ENCODE measurements around the gene ZFP64.
"Not testable (repeated sequence)": the region's sequence is repeated elsewhere in the genome, so short reads cannot be mapped to it uniquely, and the experiment has no call there.

Gene ZFP64

DNA sequence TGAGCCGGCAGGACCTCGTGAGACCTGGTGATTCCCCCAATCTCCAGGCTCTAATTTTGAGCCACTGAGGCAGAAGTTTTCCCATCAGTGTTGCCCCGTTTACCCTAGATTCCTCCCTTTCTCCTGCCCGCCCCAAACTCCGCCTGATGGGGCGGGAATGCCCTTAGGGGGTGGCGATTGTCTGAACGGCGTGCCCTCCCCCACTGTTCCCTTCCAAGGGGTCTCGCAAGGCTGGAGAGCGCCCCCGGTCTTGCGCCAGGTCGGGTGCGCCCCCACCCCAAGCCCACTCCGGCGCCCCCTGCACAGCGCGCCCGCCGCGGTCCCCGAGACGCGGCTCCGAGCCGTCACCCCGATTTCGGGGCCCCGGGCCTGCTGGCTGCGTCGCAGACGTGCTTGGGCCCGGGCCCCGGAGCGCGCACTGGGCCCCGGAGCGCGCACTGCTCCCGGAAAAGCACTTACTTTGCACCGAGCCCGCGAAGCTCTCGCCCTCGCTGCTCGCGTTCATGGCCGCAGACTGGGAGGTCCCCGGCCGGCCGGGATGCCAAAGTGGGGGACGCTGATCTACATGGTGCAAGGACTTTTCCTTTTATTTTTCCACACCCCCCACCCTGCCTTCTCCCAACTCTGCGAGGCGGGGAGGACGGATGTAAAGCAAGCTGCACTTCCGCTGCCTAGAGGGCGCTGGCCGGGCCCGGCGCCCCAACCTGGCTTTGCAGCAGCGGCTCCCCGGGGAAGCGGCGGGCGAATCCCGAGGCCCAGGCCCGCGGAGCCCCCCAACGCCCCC is at the start of gene ZFP64:
Gene ZFP64, minus strand, starts transcription at position 648 of the 784 bp plus-strand sequence. Its CDS starts 143 bp downstream, at position 505.
- DNase-seq: peak; percentile 54 to 59

DNA sequence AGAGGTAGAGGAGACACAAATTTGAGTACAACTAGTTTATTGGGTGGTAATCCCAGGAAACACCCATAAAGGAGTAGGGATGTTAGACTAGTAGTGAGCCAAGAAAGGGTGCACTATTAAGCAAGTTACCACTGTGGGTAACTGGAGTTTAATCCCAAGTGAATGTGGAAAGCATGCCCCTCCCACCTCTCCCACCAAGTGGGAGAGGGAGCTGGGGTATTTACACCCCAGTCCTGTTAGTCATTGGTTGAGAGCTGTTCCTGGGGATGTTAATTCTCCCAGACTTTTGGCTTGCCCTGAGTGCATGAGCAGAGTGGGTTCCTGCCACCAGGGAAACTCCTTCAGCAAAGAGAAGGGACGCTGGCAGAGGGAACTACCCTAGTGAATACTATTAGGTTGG is 49.2 kb upstream of the ZFP64 start:
- DNase-seq: no peak

DNA sequence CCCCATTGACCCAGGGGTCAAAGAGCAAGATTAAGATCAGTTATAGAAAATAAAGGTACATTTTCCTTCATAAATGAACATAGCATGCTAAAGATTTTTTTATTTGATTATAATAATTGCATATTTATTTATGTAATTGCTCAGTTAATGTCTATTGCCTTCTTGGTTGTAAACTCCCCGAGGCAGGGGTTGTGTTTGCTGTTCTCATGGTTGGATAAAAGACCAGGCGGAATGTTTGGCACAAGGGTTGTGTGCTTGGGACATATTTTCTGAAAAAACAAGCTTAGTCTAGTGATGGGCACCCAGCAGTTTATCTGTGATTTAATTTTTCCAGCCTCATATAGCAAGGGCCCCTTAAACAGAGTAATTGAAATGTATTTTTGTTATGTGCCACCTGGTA is 47.5 kb upstream of the ZFP64 start:
- DNase-seq: no peak

DNA sequence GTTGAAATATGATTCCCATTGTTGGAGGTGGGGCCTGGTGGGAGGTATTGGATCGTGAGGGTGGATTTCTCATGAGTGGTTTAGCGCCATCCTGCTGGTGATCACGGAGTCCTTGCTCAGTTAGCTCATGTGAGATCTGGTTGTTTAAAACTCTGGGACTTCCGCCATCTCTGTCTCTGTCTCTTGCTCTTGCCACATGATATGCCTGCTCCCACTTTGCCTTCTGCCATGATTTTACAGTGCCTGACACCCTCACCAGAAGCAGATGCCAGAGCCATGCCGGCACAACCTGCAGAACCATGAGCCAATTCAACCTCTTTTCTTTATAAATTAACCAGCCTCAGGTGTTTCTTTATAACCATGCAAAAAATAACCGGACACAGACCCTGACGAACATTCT is 44.7 kb upstream of the ZFP64 start:
- no peak for DNase-seq

DNA sequence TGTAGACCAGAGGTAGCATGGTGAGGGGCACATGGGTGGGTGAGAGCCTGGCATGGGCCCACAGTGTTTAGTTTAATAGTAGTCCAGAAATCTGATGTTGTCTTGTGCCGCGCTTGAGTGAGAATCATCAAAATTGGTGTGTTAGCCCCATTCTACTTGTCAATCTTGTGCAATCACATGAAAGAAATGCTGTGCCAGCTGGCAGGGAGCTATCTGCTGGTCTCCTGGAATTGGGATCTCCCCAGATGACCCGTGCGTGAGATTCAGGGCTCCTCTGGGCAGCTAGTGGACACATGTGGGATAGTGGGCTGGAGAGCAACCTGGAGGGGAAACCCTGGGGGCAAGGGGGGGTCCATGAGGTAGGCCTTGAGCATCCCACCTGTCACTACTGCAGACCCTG is 43.5 kb upstream of the ZFP64 start:
- DNase-seq: no peak

DNA sequence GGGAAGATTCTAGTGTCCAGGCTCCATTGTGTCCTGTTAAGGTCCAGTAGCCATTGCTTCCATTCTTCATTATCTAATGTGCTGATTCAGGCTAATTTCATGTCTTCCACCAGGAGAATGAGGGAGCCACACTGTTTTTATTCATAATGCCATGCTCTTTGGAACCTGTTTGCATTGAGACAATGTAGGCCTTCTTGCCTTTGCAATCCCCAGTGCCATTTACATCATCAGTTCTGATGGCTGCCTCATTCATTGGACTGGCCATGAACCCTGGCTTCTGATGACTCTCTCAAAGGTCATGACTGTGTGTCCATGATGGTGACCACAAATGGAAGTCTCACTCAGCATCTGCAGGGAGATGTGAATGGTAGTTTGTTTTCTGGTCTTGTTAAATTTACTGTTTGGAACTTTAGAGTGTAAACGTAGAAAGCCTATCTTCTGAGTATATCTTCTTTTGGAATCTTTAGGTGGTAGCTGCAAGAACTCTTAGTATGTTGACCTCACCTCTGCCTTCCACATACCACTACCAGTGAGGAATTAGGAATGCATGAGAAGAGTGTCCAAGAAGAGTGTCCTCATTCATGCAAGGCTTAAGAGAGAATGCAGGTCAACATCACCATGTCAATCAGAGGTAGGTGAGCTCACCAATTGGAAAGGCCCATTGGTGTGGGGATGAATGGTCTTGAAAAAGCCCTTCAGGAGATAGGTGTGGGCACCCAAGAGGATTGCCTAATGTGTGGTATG is 42.9 kb upstream of the ZFP64 start:
- no peak for DNase-seq

DNA sequence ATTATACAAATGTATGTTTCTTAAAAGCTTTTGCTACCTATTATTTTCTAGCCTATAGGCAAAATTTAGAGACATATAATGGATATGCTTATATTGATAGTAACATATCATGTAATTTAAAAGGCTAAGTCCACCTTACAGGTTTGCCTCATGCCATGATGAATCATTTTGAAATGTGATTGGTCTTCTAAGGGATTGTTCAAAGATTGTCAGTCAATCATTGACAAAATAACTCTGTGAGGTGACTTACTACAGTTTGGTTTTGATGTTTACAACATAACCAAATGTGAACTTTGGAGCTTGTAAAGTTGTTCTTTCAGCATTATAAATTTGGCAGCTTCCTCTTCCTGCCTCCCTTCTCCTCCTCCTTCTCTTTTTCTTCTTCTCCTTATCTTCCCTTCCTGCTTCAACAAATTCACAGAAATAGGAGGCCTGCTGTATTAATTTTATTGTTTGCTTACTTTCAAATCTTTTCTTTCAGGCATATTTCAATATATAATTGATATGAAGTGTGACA is 39.7 kb upstream of the ZFP64 start:
- DNase-seq: no peak

DNA sequence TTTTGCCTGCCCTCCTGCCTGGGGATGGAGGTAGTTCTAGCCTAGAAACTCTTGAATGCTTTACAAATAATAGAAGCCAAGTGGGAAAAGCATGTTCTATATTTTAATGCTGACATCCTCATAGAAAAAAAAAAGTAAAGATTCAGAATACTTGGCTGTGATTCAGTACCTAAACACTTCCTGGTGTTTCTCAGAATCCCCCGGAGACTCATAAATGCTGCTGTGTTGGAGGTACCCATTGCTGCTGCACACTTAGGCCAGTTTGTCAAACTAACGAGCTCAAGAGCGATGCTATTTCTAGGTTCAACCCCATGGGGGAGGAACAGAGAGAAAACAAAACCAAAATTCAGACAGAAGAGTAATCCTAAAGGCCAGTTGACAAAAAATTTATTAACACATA is 38.8 kb upstream of the ZFP64 start:
- DNase-seq: no peak

DNA sequence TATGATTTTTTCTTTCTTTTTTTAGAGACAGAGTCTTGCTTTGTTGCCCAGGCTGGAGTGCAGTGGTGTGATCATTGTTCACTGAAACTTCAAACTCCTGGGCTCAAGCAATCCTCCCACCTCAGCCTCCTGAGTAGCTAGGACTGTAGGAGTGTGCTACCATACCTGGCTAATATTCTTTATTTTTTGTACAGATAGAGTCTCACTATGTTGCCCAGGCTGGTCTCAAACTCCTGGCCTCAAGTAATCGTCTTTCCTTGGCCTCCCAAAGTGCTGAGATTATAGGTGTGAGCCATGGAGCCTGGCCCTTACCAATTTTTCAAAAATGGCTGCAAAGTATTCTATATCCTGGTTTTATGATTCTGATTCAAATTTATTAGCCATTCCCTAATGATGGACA is 37.8 kb upstream of the ZFP64 start:
- not testable (repeated sequence) for DNase-seq

DNA sequence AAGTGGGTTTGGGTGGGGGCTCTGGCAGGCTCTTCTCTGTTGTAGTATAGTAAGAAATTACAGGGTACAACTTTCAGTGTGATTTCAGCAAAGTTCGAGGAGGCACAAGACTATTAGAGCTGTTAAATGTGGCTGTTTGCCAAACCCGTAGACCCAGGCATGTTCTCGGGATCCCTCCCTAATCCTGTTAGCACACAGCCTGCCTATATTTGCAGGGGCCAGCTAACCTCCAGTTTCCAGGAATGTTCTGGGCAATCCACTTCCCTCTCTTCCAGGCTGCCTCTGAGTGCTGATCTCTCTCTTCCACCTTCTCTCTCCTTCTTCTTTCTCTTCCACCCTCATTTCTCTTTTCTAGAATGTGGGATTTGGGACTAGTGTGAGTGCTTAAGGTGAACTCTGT is 34.8 kb upstream of the ZFP64 start:
- no peak for DNase-seq

DNA sequence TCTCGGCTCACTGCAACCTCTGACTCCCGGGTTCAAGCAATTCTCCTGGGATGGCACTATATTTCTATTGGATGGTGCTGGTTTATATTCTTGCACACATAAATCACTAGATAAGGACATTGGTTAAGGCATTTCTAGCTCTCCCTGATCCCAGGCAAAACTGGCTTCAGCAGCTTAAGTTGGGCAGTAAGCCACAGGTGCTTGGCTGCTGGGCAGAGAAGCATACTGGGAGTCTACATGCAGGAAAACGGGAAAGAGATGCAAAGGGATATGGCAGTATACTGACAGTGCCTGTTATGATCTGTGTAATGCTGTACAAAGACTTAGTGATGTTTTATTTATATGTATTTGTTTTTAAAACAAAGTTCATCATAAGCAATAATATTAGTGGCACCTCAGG is 33.3 kb upstream of the ZFP64 start:
- no peak for DNase-seq

DNA sequence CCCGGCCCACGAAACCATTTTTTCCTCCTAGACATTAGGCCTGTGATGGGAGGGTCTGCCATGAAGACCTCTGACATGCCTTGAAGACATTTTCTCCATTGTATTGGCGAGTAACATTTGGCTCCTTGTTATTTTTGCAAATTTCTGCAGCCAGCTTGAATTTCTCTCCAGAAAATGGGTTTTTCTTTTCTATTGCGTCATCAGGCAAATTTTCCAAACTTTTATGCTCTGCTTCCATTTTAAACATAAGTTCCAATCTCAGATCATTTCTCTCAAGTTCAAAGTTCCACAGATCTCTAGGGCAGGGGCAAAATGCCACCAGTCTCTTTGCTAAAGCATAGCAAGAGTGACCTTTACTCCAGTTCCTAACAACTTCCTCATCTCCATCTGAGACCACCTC is 29.8 kb upstream of the ZFP64 start:
- DNase-seq: not testable (repeated sequence)

DNA sequence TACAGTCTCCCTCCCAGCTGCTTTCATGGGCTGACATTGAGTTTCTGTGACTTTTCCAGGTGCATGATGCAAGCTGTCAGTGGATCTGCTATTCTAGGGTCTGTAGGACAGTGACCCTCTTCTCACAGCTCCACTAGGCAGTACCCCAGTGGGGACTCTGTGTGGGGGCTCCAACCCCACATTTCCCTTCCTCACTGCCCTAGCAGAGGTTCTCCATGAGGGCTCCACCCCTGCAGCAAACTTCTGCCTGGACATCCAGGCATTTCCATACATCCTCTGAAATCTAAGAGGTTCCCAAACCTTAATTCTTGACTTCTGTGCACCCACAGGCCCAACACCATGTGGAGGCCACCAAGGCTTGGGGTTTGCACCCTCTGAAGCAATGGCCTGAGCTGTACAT is 29.3 kb upstream of the ZFP64 start:
- not testable (repeated sequence) for DNase-seq

DNA sequence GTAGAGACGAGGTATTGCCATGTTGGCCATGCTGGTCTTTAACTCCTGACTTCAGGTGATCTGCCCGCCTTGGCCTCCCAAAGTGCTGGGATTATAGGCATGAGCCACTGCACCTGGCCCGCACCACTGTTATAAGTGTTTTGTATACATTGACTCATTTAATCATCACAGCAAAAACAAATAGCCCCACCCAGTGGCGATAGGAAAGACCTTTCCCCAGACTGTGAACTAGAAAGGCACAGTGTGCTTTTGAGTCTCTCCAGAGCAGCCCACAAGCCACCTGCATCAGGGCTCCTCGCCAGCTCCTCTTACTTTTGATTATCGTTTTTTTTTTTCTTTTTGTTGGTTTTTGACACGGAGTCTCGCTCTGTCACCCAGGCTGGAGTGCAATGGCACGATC is 27.9 kb upstream of the ZFP64 start:
- DNase-seq: no peak

DNA sequence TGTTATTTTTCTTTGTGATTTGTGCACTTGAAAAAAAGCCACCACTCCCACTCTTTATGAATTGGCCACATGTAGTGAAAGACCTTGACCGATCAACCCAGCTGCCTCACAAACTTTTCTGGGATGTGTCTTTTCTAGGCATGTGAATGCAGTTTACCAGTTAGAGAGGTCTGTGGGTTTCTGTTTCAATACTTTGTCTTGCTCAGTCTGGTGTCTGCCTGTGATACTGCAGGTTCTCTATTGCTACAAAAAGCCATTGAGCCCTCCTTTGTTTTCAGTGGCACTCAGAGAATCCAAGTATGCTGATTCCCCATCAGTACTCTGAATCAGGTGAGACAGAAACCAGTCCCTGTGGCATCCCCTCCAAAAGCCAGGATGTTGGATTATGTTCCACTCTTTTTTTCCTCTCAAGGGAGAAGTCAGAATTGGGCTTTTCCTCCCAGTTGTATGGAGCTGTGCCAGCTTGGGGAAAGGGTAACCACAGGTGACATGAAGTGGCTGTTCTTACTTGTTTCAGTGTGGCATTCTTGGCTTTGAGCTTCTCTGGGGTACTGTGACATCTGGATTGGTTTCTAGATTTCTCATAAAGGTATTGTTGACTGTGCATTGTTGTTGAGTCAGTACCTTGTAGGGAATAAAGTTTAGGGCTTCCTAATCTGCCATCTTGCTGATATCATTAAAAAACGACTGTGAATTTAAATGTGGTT is 26.3 kb upstream of the ZFP64 start:
- DNase-seq: no peak

DNA sequence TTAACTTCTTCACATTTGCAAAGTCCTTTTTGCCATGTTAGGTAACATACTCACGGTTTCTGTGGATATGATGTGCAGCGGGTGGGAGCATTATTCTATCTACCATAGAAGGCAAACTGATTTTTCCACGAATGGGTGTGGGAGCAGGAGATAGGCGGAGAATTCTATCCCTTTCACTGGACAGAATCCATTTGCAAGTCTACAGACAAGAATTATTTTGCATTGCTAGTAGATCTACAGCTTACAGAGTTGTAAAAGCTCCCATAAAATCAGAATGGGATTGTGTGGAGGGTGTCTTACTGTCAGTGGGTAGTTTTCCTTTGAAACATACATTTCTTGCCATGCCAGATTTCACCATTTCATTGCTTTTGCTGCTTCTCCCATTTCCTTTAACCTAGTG is 22.4 kb upstream of the ZFP64 start:
- DNase-seq: no peak

DNA sequence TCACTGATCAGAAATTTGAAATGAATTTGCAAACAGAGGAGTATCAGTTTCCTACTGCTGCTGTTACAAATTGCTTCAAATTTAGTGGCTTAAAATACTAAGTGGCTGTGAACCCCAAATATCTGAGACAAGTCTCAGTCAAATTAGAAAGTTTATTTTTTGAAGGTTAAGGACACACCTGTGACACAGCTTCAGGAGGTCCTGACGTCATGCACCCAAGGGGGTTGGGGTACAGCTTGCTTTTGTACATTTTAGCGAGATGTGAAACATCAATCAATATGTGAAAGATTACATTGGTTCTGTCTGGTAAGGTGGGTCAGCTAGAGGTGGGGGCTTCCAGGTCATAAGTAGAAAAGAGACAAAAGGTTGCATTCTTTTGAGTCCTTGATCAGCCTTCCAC is 21.4 kb upstream of the ZFP64 start:
- no peak for DNase-seq

DNA sequence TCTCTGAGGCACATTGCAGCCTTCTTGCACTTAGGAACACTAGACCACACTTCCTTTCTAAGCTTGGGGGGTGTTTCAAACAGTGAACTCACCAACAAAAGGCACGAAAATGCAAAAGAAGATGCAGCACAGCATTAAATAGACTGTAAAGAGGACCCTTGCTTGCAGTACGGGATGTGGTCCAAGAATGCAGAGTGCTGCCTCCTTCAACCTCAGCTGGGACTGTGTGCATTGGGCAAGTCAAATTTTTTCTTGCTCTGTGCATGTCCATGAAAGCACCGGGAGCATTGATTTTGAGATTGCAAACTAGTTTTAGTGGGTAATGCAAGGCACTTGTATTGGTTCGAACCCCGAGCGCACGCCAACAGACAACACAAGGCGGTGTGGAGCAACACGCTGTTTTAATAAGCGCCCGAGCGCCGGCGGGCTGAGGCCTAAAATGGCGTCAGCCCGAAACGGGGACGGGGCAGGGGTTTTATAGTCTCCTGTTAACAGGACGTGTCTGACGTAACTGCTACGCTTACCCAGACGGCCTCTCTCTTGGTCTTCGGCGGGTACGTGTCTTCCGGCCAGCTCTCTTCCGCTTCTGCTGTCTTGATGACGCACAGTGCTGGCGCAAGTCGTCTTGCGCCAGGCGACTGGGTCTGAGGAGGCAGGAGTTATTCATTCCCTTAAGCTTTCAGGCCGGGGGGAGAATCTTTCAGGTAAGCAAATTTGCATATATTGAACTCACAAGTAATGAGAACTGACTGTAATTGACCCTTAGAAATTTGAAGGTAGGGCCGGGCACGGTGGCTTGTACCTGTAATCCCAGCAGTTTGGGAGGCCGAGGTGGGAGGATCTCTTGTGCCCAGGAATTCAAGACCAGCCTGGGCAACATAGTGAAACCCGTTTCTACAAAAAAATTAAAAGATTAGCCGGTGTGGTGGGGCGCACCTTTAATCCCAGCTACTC is 18.7 kb upstream of the ZFP64 start:
- DNase-seq: no peak

DNA sequence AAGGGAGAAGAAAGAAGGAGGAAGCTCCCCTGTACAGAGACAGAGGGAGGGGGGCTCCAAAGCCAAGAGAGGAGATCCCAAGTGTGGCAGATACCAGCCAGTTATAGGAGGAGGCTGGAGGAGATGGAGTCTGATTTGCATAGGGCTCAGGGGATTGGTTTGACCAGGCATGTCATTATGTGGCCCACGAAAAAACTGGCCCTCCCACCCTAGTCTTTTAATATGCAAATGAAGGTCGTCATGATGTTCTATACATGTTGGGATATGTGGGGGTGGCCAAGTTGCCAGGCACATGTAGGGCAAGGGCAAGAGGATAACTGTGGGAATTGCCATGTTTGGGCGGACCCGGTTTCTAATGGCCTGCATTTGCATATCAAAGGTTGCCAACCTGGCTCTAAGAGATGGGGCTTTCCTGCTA is 17.6 kb upstream of the ZFP64 start:
- DNase-seq: no peak

DNA sequence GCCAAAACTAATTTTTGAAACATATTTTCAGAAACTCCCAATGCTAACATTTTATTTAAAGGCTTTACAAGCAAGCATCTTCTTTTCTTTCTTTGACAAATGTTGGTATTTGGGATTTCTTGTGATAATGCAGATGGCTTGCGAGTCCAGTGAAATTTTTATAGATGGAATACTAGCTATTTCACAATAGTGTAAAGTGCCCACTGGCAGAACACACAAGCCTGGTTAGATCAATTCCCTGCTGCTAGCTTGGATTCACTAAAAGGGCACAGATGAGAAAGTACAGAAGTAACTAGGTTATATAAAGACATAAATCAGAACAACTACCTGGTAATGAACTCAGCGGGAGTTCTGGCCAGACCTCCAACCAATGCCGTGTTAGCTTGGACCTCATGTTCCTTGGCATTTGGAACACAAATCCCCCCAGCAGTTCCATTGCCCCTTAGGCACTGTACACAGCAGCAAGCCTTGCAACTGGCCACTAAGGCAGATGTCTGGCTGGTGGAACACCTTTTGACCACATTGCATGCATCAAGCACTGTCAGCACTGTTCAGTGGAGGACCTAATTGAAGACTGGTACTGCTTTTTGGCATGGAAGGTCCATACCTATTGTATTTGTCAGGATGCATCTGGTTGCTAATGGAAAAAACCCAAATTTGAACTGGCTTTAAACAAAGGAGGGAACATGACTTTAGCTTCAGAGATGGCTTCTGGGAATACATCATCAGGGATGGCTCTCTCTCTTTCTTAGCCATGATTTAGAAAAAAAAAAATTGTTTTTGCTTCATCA is 15.6 kb upstream of the ZFP64 start:
- DNase-seq: no peak

DNA sequence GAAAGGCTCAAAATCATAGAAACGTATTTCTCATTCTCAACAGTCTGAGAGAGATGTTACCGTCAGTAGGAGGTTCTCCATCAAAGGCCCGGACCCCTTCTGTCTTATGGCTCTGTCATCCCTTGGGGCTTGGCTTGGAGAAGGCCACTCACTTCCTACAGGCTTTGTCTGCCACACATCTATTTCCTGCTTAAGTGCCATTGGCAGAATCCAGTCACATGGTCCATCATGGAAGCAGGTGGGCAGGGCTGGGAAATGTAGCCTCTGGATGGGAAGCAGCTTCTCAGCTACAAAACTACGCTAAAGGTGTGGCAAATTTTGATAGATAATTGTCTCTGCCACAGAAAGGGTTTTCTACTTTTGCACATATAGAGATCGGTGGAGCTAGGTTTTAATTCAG is 12.6 kb upstream of the ZFP64 start:
- DNase-seq: no peak

DNA sequence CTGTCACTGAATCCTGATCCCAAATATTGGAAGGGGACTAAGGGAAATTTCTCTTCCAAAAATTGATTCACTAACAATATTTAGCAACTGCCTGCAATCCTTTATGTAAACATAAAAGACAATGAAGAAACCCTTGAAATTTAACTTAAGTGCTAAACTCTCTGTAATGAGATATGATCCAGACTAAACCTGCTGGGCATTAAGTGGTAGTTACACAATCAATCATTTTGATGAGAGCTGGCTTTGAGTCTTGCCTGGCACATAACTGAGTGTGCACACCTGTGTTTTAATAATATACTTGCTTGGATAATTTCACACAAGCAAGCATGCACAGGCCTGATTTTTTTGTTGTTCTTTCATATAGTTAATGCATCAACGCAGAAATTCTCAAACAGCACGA is 9.8 kb upstream of the ZFP64 start:
- DNase-seq: no peak
